Fibroblast of mammary gland (primary cell): ENCODE measurements around the gene SH3GL2.
"Not testable (repeated sequence)": the region's sequence is repeated elsewhere in the genome, so short reads cannot be mapped to it uniquely, and the experiment has no call there.

Experiments
- DNase-seq: peaks from one replicate; pipeline ENCODE4 v3.0.0-alpha.2; 2010; ENCODE audit warnings: low read depth
- H3K4me3 ChIP-seq: 2 replicates; pipeline ENCODE4 v1.5.1; 2011; ENCODE audit warnings: low read depth, mild to moderate bottlenecking, low read length, moderate library complexity; ENCODE audit not compliant: control insufficient read depth
- TF ChIP-seq, protein P1 (sequence below): conservative IDR thresholded peaks from 2 replicates; pipeline ENCODE4 v1.5.1; 2011; ENCODE audit warnings: low read depth, low read length, inconsistent platforms; ENCODE audit not compliant: control insufficient read depth, insufficient read depth

The SH3GL2 gene

DNA sequence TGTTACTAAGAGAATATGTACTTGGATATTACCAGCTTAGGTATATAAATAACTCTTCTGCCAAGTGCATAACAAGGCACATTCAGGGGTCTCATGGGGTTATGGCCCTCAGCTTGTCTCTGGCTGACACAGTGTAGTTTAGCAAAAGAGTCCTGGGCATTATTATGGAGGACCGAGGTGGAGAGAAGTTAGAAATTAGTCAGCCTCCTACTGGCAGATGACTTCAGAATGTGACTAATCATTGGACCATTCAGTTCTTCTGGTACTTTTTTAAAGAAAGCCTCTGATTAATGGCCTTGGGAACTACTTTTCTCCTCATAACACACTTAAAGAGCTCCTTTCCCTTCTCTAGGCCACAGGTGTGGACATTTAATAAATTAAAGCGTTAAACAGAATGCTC, 178.9 kb downstream of the SH3GL2 start:
- DNase-seq, result peak; percentile 30
- no peak overlapping the region for H3K4me3 ChIP-seq
- TF ChIP-seq, protein P1, sequence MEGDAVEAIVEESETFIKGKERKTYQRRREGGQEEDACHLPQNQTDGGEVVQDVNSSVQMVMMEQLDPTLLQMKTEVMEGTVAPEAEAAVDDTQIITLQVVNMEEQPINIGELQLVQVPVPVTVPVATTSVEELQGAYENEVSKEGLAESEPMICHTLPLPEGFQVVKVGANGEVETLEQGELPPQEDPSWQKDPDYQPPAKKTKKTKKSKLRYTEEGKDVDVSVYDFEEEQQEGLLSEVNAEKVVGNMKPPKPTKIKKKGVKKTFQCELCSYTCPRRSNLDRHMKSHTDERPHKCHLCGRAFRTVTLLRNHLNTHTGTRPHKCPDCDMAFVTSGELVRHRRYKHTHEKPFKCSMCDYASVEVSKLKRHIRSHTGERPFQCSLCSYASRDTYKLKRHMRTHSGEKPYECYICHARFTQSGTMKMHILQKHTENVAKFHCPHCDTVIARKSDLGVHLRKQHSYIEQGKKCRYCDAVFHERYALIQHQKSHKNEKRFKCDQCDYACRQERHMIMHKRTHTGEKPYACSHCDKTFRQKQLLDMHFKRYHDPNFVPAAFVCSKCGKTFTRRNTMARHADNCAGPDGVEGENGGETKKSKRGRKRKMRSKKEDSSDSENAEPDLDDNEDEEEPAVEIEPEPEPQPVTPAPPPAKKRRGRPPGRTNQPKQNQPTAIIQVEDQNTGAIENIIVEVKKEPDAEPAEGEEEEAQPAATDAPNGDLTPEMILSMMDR, result no peak

- no peak for DNase-seq
- TF ChIP-seq, protein P1, result no peak
- no peak overlapping the region for H3K4me3 ChIP-seq
These were observed 181.4 kb downstream of the SH3GL2 start for GRCh38 chr9:17760250-17760649.

- no peak for DNase-seq
- H3K4me3 ChIP-seq, result no peak overlapping the region
- TF ChIP-seq, protein P1, result no peak
These were observed 183.3 kb downstream of the SH3GL2 start for GRCh38 chr9:17761984-17762676.

GRCh38 chr9:17764306-17764705, 185.4 kb downstream of the SH3GL2 start:
- H3K4me3 ChIP-seq, result no peak overlapping the region
- no peak for DNase-seq
- TF ChIP-seq, protein P1, result no peak

DNA sequence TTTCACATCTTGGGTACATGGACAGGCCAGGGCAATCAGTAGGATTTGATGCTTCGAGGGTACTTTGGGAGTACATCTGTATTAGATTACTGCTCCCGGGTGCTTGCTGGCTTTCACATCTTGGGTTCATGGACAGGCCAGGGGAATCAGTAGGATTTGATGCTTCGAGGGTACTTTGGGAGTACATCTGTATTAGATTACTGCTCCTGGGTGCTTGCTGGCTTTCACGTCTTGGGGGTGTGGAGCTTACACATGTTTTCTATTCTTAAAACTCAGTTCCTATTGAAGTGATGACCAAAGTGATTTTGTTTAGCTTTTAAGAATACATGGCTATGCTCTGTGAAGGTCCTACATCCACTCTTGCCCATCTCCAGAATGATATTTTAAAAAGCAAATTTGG, 186.3 kb downstream of the SH3GL2 start:
- DNase-seq, H3K4me3 ChIP-seq: not testable (repeated sequence)

- TF ChIP-seq, protein P1, result no peak
- DNase-seq, result no peak
- no peak overlapping the region for H3K4me3 ChIP-seq
These were observed 193.4 kb downstream of the SH3GL2 start for GRCh38 chr9:17772223-17772622.

- TF ChIP-seq, protein P1, result no peak
- no peak overlapping the region for H3K4me3 ChIP-seq
- no peak for DNase-seq
These were observed 196.8 kb downstream of the SH3GL2 start for GRCh38 chr9:17775656-17776055.
